ENCODE data around the gene COX7C. TPM values are rescaled to one million over a fixed set of nuclear protein-coding genes. Genes with fewer than 3 reads are reported as not detected.

Gene COX7C
- total RNA-seq, 2 experiments from 2014 or later = 282 to 495 TPM

DNA sequence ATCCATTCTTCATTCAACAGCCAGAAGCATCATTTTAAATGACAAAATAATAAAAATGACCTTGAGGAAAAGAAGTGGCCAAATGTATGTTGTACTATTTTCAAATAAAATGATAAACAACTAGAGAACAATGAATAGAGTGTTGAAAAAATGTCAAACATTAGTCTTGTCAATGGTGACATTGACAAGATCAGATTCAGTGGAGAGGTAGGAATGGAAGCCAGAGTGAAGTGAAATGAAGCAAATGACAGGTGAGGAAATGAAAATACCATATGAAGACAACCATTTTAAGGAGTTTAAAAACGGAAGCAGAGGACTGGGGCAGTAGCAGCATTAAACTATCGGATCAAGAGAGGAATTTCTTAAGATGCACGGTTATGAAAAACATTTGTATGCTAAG lies 38.2 kb upstream of the COX7C start:
- Histone ChIP-seq H3K36me3 (ENCODE audit: insufficient read depth, low read length) (no peaks in the 10 kb centered on the region), H3K9me3 (ENCODE audit: low read length) (no peaks in the 10 kb centered on the region), H4K20me1 (ENCODE audit: insufficient read depth, low read length) (no peaks in the 10 kb centered on the region), H3K9me2 (ENCODE audit: insufficient read depth, low read length) (no peaks in the 10 kb centered on the region), H3K4me3 (ENCODE audit: low read depth, low read length, poor library complexity, severe bottlenecking) (no peak overlapping the region), H3K4me2 (ENCODE audit: low read length) (no peak overlapping the region), H3K4me1 (ENCODE audit: insufficient read depth, low read length, poor library complexity, severe bottlenecking) (no peaks in the 10 kb centered on the region), H3K27ac (ENCODE audit: low read depth, low read length, poor library complexity, severe bottlenecking) (no peak overlapping the region), H2AFZ (ENCODE audit: low read length) (no peak overlapping the region), H3K79me2 (ENCODE audit: insufficient read depth, low read depth, low read length) (no peaks in the 10 kb centered on the region)
- CTCF ChIA-PET (ENCODE audit: unreplicated experiment) = no interaction called here
- TF ChIP-seq, protein P1, sequence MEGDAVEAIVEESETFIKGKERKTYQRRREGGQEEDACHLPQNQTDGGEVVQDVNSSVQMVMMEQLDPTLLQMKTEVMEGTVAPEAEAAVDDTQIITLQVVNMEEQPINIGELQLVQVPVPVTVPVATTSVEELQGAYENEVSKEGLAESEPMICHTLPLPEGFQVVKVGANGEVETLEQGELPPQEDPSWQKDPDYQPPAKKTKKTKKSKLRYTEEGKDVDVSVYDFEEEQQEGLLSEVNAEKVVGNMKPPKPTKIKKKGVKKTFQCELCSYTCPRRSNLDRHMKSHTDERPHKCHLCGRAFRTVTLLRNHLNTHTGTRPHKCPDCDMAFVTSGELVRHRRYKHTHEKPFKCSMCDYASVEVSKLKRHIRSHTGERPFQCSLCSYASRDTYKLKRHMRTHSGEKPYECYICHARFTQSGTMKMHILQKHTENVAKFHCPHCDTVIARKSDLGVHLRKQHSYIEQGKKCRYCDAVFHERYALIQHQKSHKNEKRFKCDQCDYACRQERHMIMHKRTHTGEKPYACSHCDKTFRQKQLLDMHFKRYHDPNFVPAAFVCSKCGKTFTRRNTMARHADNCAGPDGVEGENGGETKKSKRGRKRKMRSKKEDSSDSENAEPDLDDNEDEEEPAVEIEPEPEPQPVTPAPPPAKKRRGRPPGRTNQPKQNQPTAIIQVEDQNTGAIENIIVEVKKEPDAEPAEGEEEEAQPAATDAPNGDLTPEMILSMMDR (conservative IDR thresholded peaks at IDR 0.05; ENCODE audit: low read length) = no peak
- BruUV-seq (replicated peaks) = no TSS peak
- intact Hi-C loops (cut with micrococcal nuclease; ENCODE audit: unreplicated experiment) = no loop called here
- POLR2A ChIA-PET = interaction anchor here (0.9 kb wide), 1 partner anchor 23 kb away, joined by 3 read pairs; no protein-coding TSS in a partner anchor
- DNase-seq (ENCODE audit: low spot score) = no peak

- Histone ChIP-seq H3K9me3 (ENCODE audit: low read length) (no peaks in the 10 kb centered on the region), H3K79me2 (ENCODE audit: insufficient read depth, low read depth, low read length) (no peaks in the 10 kb centered on the region), H3K9me2 (ENCODE audit: insufficient read depth, low read length) (no peaks in the 10 kb centered on the region), H3K36me3 (ENCODE audit: insufficient read depth, low read length) (no peaks in the 10 kb centered on the region), H2AFZ (ENCODE audit: low read length) (no peak overlapping the region), H3K4me1 (ENCODE audit: insufficient read depth, low read length, poor library complexity, severe bottlenecking) (no peaks in the 10 kb centered on the region), H4K20me1 (ENCODE audit: insufficient read depth, low read length) (no peaks in the 10 kb centered on the region), H3K4me2 (ENCODE audit: low read length) (no peak overlapping the region), H3K27ac (ENCODE audit: low read depth, low read length, poor library complexity, severe bottlenecking) (no peak overlapping the region), H3K4me3 (ENCODE audit: low read depth, low read length, poor library complexity, severe bottlenecking) (no peak overlapping the region)
- TF ChIP-seq EZH2phosphoT487 (IDR thresholded peaks at IDR 0.05; ENCODE audit: borderline replicate concordance, low read depth, low read length) = no peak
- ChIA-PET CTCF (ENCODE audit: unreplicated experiment) (no interaction called here), POLR2A (no interaction called here)
- no TSS peak for BruUV-seq (replicated peaks)
- intact Hi-C loops (cut with micrococcal nuclease; ENCODE audit: unreplicated experiment) = no loop called here
- DNase-seq (ENCODE audit: low spot score) = no peak
Observed at GRCh38 chr5:86596476-86596875, 21.3 kb upstream of the COX7C start.

GRCh38 chr5:86605881-86606280 lies 11.9 kb upstream of the COX7C start:
- no peaks in the 10 kb centered on the region for H3K9me3 ChIP-seq (ENCODE audit: low read length)
- no peak overlapping the region for H3K4me2 ChIP-seq (ENCODE audit: low read length)
- ChIA-PET POLR2A (no interaction called here), CTCF (ENCODE audit: unreplicated experiment) (no interaction called here)
- no TSS peak for BruUV-seq (replicated peaks)
- DNase-seq (ENCODE audit: low spot score) = no peak
- no peaks in the 10 kb centered on the region for H3K4me1 ChIP-seq (ENCODE audit: insufficient read depth, low read length, poor library complexity, severe bottlenecking)
- H2AFZ ChIP-seq (ENCODE audit: low read length) = no peak overlapping the region
- H3K4me3 ChIP-seq (ENCODE audit: low read depth, low read length, poor library complexity, severe bottlenecking) = no peak overlapping the region
- TF ChIP-seq, protein P1 (conservative IDR thresholded peaks at IDR 0.05; ENCODE audit: low read length) = no peak
- no peak for TF ChIP-seq EZH2phosphoT487 (IDR thresholded peaks at IDR 0.05; ENCODE audit: borderline replicate concordance, low read depth, low read length)
- H3K27ac ChIP-seq (ENCODE audit: low read depth, low read length, poor library complexity, severe bottlenecking) = no peak overlapping the region
- H4K20me1 ChIP-seq (ENCODE audit: insufficient read depth, low read length) = no peaks in the 10 kb centered on the region
- intact Hi-C loops (cut with micrococcal nuclease; ENCODE audit: unreplicated experiment) = no loop called here
- no peaks in the 10 kb centered on the region for H3K79me2 ChIP-seq (ENCODE audit: insufficient read depth, low read depth, low read length)
- no peaks in the 10 kb centered on the region for H3K36me3 ChIP-seq (ENCODE audit: insufficient read depth, low read length)
- H3K9me2 ChIP-seq (ENCODE audit: insufficient read depth, low read length) = no peaks in the 10 kb centered on the region
